HepG2 (cell line): ENCODE measurements around the gene PCGF3. TPM values are rescaled to one million over a fixed set of nuclear protein-coding genes. Genes with fewer than 3 reads are reported as not detected.
A peak's percentile ranks its signal among the peaks of the same experiment; 100 is the strongest.

ENCODE experiments used
- ATAC-seq: fragments of 200-7000 bp; cut with Tn5 transposase; 3 replicates; pipeline ENCODE4 v1.9.1; 2020; ENCODE audit warnings: mild to moderate bottlenecking, moderate library complexity
- BruUV-seq: library from RNA; stranded (reverse); fragments of 400-500 nt; replicated peaks from 2 replicates; lab custom pipeline; 2021; lab: Mats Ljungman, UMichigan
- CTCF ChIA-PET: fragments of 300-600 bp; formaldehyde crosslinking; extraction: SDS; loops from one replicate; lab custom pipeline; 2021; ENCODE audit warnings: low total read pairs, inconsistent platforms, low intra/inter-chr PET ratio; lab: Yijun Ruan, JAX
- POLR2A ChIA-PET: fragments of 350-600 bp; sonication (Branson Sonifier 250); formaldehyde crosslinking; loops from one replicate; lab custom pipeline; 2020; ENCODE audit warnings: antibody characterized with exemption, inconsistent platforms; lab: Yijun Ruan, JAX
- DNase-seq: peaks from one replicate; pipeline ENCODE4 v3.0.0-alpha.2; 2015; ENCODE audit warnings: low spot score
- FAIRE-seq: peaks from 3 replicates; lab custom pipeline; 2011; peaks lifted over from hg19 to GRCh38; lab: Jason Lieb, UNC
- H2AFZ ChIP-seq: one replicate; pipeline ENCODE4 v1.6.1; 2011; ENCODE audit warnings: low read length, inconsistent platforms
- H3K27ac ChIP-seq: fragments of 300-600 bp; 3 replicates; pipeline ENCODE4 v1.8.0; 2011; ENCODE audit warnings: mixed run types, mild to moderate bottlenecking, mixed read lengths, low read length, inconsistent platforms; ENCODE audit not compliant: insufficient read depth; ENCODE audit errors: extremely low read length
- H3K27me3 ChIP-seq, 2 experiments: fragments of 200-600 bp in 1 of 2; 2 replicates in 1 of 2; 3 replicates in 1 of 2; pipeline versions ENCODE4 v1.6.0 to v1.8.0; 2011; ENCODE audit warnings: low read length in 2 of 2, mild to moderate bottlenecking in 2 of 2, moderate library complexity in 2 of 2, inconsistent platforms in 1 of 2; ENCODE audit not compliant: insufficient read depth in 2 of 2, control insufficient read depth in 1 of 2
- H3K36me3 ChIP-seq, 2 experiments: fragments of 200-600 bp in 1 of 2; replicated peaks in 1 of 2; 2 replicates in 1 of 2; 3 replicates in 1 of 2; pipeline versions ENCODE4 v1.5.1 to v1.8.0; 2011; ENCODE audit warnings: low read length in 2 of 2, inconsistent platforms in 1 of 2; ENCODE audit not compliant: insufficient read depth in 2 of 2, control insufficient read depth in 1 of 2
- H3K4me1 ChIP-seq: 2 replicates; pipeline ENCODE4 v1.5.1; 2012; ENCODE audit warnings: low read length, inconsistent platforms; ENCODE audit not compliant: insufficient read depth
- H3K4me2 ChIP-seq: 2 replicates; pipeline ENCODE4 v1.6.0; 2011; ENCODE audit warnings: low read depth, low read length, inconsistent platforms
- H3K4me3 ChIP-seq, 3 experiments: fragments of 200-600 bp in 1 of 3; sonication (generic), shearing (Covaris generic) in 1 of 3; replicated peaks in 1 of 3; 2 replicates each; pipeline ENCODE4 v1.5.1; 2011 to 2016; ENCODE audit warnings: low read length in 3 of 3, inconsistent platforms in 2 of 3, low read depth in 2 of 3, mild to moderate bottlenecking in 2 of 3, control low read depth in 1 of 3, mixed read lengths in 1 of 3; ENCODE audit not compliant: insufficient read depth in 1 of 3
- H3K79me2 ChIP-seq: one replicate; pipeline ENCODE4 v1.6.1; 2011; ENCODE audit warnings: low read length, inconsistent platforms; ENCODE audit not compliant: insufficient read depth
- H3K9ac ChIP-seq: 2 replicates; pipeline ENCODE4 v1.6.0; 2011; ENCODE audit warnings: mild to moderate bottlenecking, low read depth, low read length, inconsistent platforms; ENCODE audit not compliant: insufficient read depth
- H3K9me3 ChIP-seq: 2 replicates; pipeline ENCODE4 v1.5.1; 2012; ENCODE audit warnings: mild to moderate bottlenecking, low read length
- H4K20me1 ChIP-seq: 2 replicates; pipeline ENCODE4 v1.6.0; 2011; ENCODE audit warnings: inconsistent platforms, mild to moderate bottlenecking, low read length, moderate library complexity; ENCODE audit not compliant: insufficient read depth
- AGO1 ChIP-seq: fragments of 200-400 bp; formaldehyde crosslinking; IDR thresholded peaks from 2 replicates; pipeline ENCODE4 v1.6.1; 2017; ENCODE audit warnings: mild to moderate bottlenecking, low read depth, low read length, moderate library complexity; ENCODE audit not compliant: poor library complexity, severe bottlenecking
- AGO2 ChIP-seq: fragments of 200-400 bp; formaldehyde crosslinking; optimal IDR thresholded peaks from 2 replicates; pipeline ENCODE3; 2017; ENCODE audit warnings: mild to moderate bottlenecking, low read depth, low read length, moderate library complexity
- CREM ChIP-seq, 2 experiments: sonication (generic) in 1 of 2; formaldehyde crosslinking in 1 of 2; IDR thresholded peaks; 2 replicates each; pipeline versions ENCODE4 v1.4.0 to v1.6.1; 2016 to 2020; ENCODE audit warnings: antibody characterized with exemption in 1 of 2, mild to moderate bottlenecking in 1 of 2, missing genetic modification reagents in 1 of 2
- EHMT2 ChIP-seq: fragments of 200-600 bp; sonication (generic); IDR thresholded peaks from 2 replicates; pipeline ENCODE4 v1.7.0; 2017; ENCODE audit warnings: antibody characterized with exemption, low read depth, low read length, borderline replicate concordance
- MEIS2 ChIP-seq: sonication (generic); formaldehyde crosslinking; IDR thresholded peaks from 2 replicates; pipeline ENCODE4 v1.9.0; 2021; ENCODE audit warnings: mild to moderate bottlenecking, missing genetic modification reagents
- MLXIP ChIP-seq: sonication (generic); formaldehyde crosslinking; IDR thresholded peaks from 2 replicates; pipeline ENCODE4 v1.9.0; 2021; ENCODE audit warnings: missing genetic modification reagents, borderline replicate concordance
- NONO ChIP-seq, 2 experiments: fragments of 450-650 bp in 1 of 2; sonication (generic) in 1 of 2; formaldehyde crosslinking in 1 of 2; IDR thresholded peaks in 1 of 2; conservative IDR thresholded peaks in 1 of 2; 2 replicates each; pipeline versions ENCODE4 v1.6.1 to v1.8.0; 2017 to 2022; ENCODE audit warnings: mild to moderate bottlenecking in 1 of 2, missing genetic modification reagents in 1 of 2, moderate library complexity in 1 of 2
- PHF21A ChIP-seq: sonication (generic); formaldehyde crosslinking; IDR thresholded peaks from 2 replicates; pipeline ENCODE4 v1.5.0; 2020; ENCODE audit warnings: mild to moderate bottlenecking, missing genetic modification reagents
- PRDM4 ChIP-seq: sonication (generic); formaldehyde crosslinking; IDR thresholded peaks from 2 replicates; pipeline ENCODE4 v1.9.0; 2021; ENCODE audit warnings: missing genetic modification reagents, borderline replicate concordance
- RBM22 ChIP-seq: fragments of 200-400 bp; formaldehyde crosslinking; optimal IDR thresholded peaks from 2 replicates; pipeline ENCODE3; 2017; ENCODE audit warnings: mild to moderate bottlenecking, low read length, moderate library complexity
- RORA ChIP-seq: sonication (generic); formaldehyde crosslinking; IDR thresholded peaks from 2 replicates; pipeline ENCODE4 v1.5.0; 2020; ENCODE audit warnings: mild to moderate bottlenecking, missing genetic modification reagents, moderate library complexity
- TRIM24 ChIP-seq: sonication (generic); formaldehyde crosslinking; IDR thresholded peaks from 2 replicates; pipeline ENCODE4 v1.8.0; 2022; ENCODE audit warnings: mild to moderate bottlenecking, missing genetic modification reagents
- ZNF326 ChIP-seq: sonication (generic); formaldehyde crosslinking; IDR thresholded peaks from 2 replicates; pipeline ENCODE4 v1.4.0; 2020; ENCODE audit warnings: missing genetic modification reagents, borderline replicate concordance
- ZNF34 ChIP-seq: sonication (generic); formaldehyde crosslinking; IDR thresholded peaks from 2 replicates; pipeline ENCODE4 v1.4.0; 2020; ENCODE audit warnings: mild to moderate bottlenecking, missing genetic modification reagents, borderline replicate concordance
- WGBS: methylation state at CpG from one replicate; pipeline ENCODE4 v1.1.6; 2017; ENCODE audit warnings: low lambda C conversion rate; 5-methylcytosine and 5-hydroxymethylcytosine counted together
- in situ Hi-C: cut with HindIII; loops from 2 replicates; pipeline ENCODE4 v1.10.0; 2017; ENCODE audit warnings: low pct_unique_long_range_greater_than_20kb; ENCODE audit not compliant: extremely low pct_ligation_motif_present
- intact Hi-C: fragments of 100-400 bp; cut with micrococcal nuclease; formaldehyde crosslinking; loops from one replicate; pipeline ENCODE4 v1.10.0; 2022; ENCODE audit not compliant: unreplicated experiment
- polyA plus RNA-seq, 8 experiments: library from polyadenylated mRNA; depleted of rRNA in 3 of 8; stranded (reverse) in 7 of 8; unstranded in 1 of 8; fragments of >200 nt; fragmentation: Illumina TruSeq in 4 of 8; extraction: Trizol in 4 of 8; gene quantifications; 2 replicates each; pipeline versions ENCODE4 v1.2.1 to v1.2.3, GENCODE V29; 2011 to 2016; ENCODE audit warnings: low read depth in 4 of 8, missing spikeins in 1 of 8, mixed read lengths in 1 of 8; ENCODE audit not compliant: insufficient read depth in 1 of 8
- total RNA-seq, 5 experiments: library from RNA; depleted of rRNA; stranded (reverse); fragments of >200 nt; fragmentation: Illumina TruSeq; extraction: Trizol; gene quantifications; 2 replicates each; pipeline ENCODE4 v1.2.3, GENCODE V29; 2016; ENCODE audit warnings: low read depth in 1 of 5

The PCGF3 gene
- total and polyA plus RNA-seq, 2 of the 13 experiments (the other 11 are each of a cell fraction or from before 2014, with no cell fraction given), result 28.6 to 66.2 TPM

- Histone ChIP-seq H3K9me3 (no peaks in the 10 kb centered on the region), H3K79me2 (no peaks in the 10 kb centered on the region), H3K4me3 (no peak overlapping the region), H4K20me1 (peaks cover 17% of the 10 kb centered on the region), H3K27me3 (no peaks in the 10 kb centered on the region), H3K4me2 (no peak overlapping the region), H3K27ac (no peak overlapping the region), H3K4me1 (peaks cover 10% of the 10 kb centered on the region), H2AFZ (no peak overlapping the region), H3K36me3 (peaks cover 17 to 64% of the 10 kb centered on the region in 2 experiments), H3K9ac (no peak overlapping the region)
- in situ Hi-C loops (no loop called here), intact Hi-C loops (no loop called here)
- 97% methylated on average over 8 of the region's 11 CpGs for WGBS
- DNase-seq (no peak), ATAC-seq (peak; percentile 6), FAIRE-seq (no peak)
- TF ChIP-seq RORA (CRISPR knock-in tag) (no peak), ZNF326 (CRISPR knock-in tag) (peak; percentile 34; the same call in 1 of the 2 replicates), AGO2 (peak; percentile 93), CREM (IDR thresholded peaks at IDR 0.05) (no peak), CREM (CRISPR knock-in tag; IDR thresholded peaks at IDR 0.05) (no peak), MEIS2 (CRISPR knock-in tag) (no peak), EHMT2 (no peak), MLXIP (CRISPR knock-in tag) (no peak), PHF21A (CRISPR knock-in tag) (no peak), ZNF34 (CRISPR knock-in tag) (no peak), TRIM24 (CRISPR knock-in tag) (no peak), PRDM4 (no peak), NONO (IDR thresholded peaks at IDR 0.05) (no peak), NONO (CRISPR knock-in tag; conservative IDR thresholded peaks at IDR 0.05) (0 out of 2 replicates have a peak, but pooled peaks have one; percentile 3), AGO1 (peak; percentile 94), RBM22 (peak; percentile 2)
- CTCF ChIA-PET, result no interaction called here
- POLR2A ChIA-PET, result no interaction called here
- BruUV-seq, result no TSS peak
Measured at GRCh38 chr4:763922-764321, 58.3 kb downstream of the PCGF3 start.
